Smooth muscle cell (in vitro differentiated cells): ENCODE data around the gene TLCD3A. TPM values are rescaled to one million over a fixed set of nuclear protein-coding genes. Genes with fewer than 3 reads are reported as not detected.

Experiments
- DNase-seq: peaks from one replicate; lab custom pipeline; 2025; ENCODE audit not compliant: unreplicated experiment; lab: John Stamatoyannopoulos, UW
- H2AFZ ChIP-seq: fragments of 200-600 bp; sonication (generic); 2 replicates; pipeline ENCODE4 v1.6.0; 2016; ENCODE audit warnings: antibody characterized with exemption, low read depth, mild to moderate bottlenecking
- H3F3A ChIP-seq: fragments of 200-600 bp; sonication (generic); 2 replicates; pipeline ENCODE4 v1.6.0; 2017; ENCODE audit warnings: antibody characterized with exemption, low read depth
- H3K27ac ChIP-seq: fragments of 200-600 bp; sonication (generic); 2 replicates; pipeline ENCODE4 v1.5.1; 2016; ENCODE audit warnings: low read depth, mild to moderate bottlenecking
- H3K27me3 ChIP-seq: fragments of 200-600 bp; sonication (generic); 2 replicates; pipeline ENCODE4 v1.6.1; 2016; ENCODE audit warnings: low read depth, mild to moderate bottlenecking
- H3K36me3 ChIP-seq: fragments of 200-600 bp; sonication (generic); 2 replicates; pipeline ENCODE4 v1.5.1; 2016; ENCODE audit warnings: low read depth
- H3K4me1 ChIP-seq: fragments of 200-600 bp; sonication (generic); 2 replicates; pipeline ENCODE4 v1.5.1; 2016; ENCODE audit warnings: low read depth
- H3K4me2 ChIP-seq: fragments of 200-600 bp; sonication (generic); 2 replicates; pipeline ENCODE4 v1.6.0; 2016; ENCODE audit warnings: mild to moderate bottlenecking
- H3K4me3 ChIP-seq: fragments of 200-600 bp; sonication (generic); 2 replicates; pipeline ENCODE4 v1.5.1; 2016; ENCODE audit warnings: mild to moderate bottlenecking
- H3K79me2 ChIP-seq: fragments of 200-600 bp; sonication (generic); 2 replicates; pipeline ENCODE4 v1.6.0; 2016; ENCODE audit warnings: low read depth, mild to moderate bottlenecking
- H3K9ac ChIP-seq: fragments of 200-600 bp; sonication (generic); 2 replicates; pipeline ENCODE4 v1.6.0; 2016; ENCODE audit warnings: low read depth
- H3K9me3 ChIP-seq: fragments of 200-600 bp; sonication (generic); replicated peaks from 2 replicates; pipeline ENCODE4 v1.5.1; 2016; ENCODE audit warnings: low read depth
- H4K20me1 ChIP-seq: fragments of 200-600 bp; sonication (generic); 2 replicates; pipeline ENCODE4 v1.6.0; 2016; ENCODE audit warnings: low read depth
- CTCF ChIP-seq: fragments of 200-600 bp; sonication (generic); IDR thresholded peaks from 2 replicates; pipeline ENCODE4 v1.5.1; 2017; ENCODE audit warnings: borderline replicate concordance, mild to moderate bottlenecking, antibody characterized with exemption; ENCODE audit not compliant: insufficient read depth, poor library complexity, severe bottlenecking
- WGBS: methylation state at CpG from one replicate; pipeline ENCODE4 v1.1.7; 2016; ENCODE audit warnings: low lambda C conversion rate; 5-methylcytosine and 5-hydroxymethylcytosine counted together
- polyA plus RNA-seq: library from polyadenylated mRNA; unstranded; fragments of >200 nt; fragmentation: Nextera tagmentation; extraction: Ambion mirVana; gene quantifications from 2 replicates; pipeline ENCODE4 v1.2.1, GENCODE V29; 2016
- total RNA-seq: library from RNA; depleted of rRNA; stranded (reverse); fragments of >200 nt; gene quantifications from 2 replicates; pipeline ENCODE4 v1.2.3, GENCODE V29; 2014

Gene TLCD3A
- total and polyA plus RNA-seq, 2 experiments from 2014 or later = 21.9 to 23.0 TPM

- no peaks in the 10 kb centered on the region for H3K36me3 ChIP-seq
- TF ChIP-seq CTCF = no peak
- no peak overlapping the region for H3K4me2 ChIP-seq
- H2AFZ ChIP-seq = no peak overlapping the region
- no peaks in the 10 kb centered on the region for H3K79me2 ChIP-seq
- no peak overlapping the region for H3K27ac ChIP-seq
- 97% methylated on average over 4 of the region's 4 CpGs for WGBS
- H3K9me3 ChIP-seq = no peaks in the 10 kb centered on the region
- H3F3A ChIP-seq = no peaks in the 10 kb centered on the region
- DNase-seq = no peak
- H4K20me1 ChIP-seq = peaks cover 8% of the 10 kb centered on the region
- H3K9ac ChIP-seq = no peak overlapping the region
- H3K27me3 ChIP-seq = no peaks in the 10 kb centered on the region
- H3K4me1 ChIP-seq = no peaks in the 10 kb centered on the region
- H3K4me3 ChIP-seq = no peak overlapping the region
These were observed 10.7 kb downstream of the TLCD3A start for GRCh38 chr17:743139-743538.

- 86% methylated on average over 9 of the region's 9 CpGs for WGBS
- H2AFZ ChIP-seq = no peak overlapping the region
- no peaks in the 10 kb centered on the region for H3K36me3 ChIP-seq
- no peaks in the 10 kb centered on the region for H3K9me3 ChIP-seq
- no peaks in the 10 kb centered on the region for H3K27me3 ChIP-seq
- H3K27ac ChIP-seq = no peak overlapping the region
- H3K79me2 ChIP-seq = peaks cover 3% of the 10 kb centered on the region
- H3F3A ChIP-seq = no peaks in the 10 kb centered on the region
- no peak overlapping the region for H3K4me3 ChIP-seq
- no peak for DNase-seq
- H3K9ac ChIP-seq = no peak overlapping the region
- no peaks in the 10 kb centered on the region for H3K4me1 ChIP-seq
- peaks cover 8% of the 10 kb centered on the region for H4K20me1 ChIP-seq
- no peak overlapping the region for H3K4me2 ChIP-seq
- TF ChIP-seq CTCF = no peak
These were observed 12.5 kb downstream of the TLCD3A start for GRCh38 chr17:744937-745336.

- Histone ChIP-seq H3K4me2 (no peak overlapping the region), H3K36me3 (no peaks in the 10 kb centered on the region), H3K27me3 (no peaks in the 10 kb centered on the region), H3F3A (no peaks in the 10 kb centered on the region), H3K79me2 (peaks cover 7% of the 10 kb centered on the region), H4K20me1 (peaks cover 8% of the 10 kb centered on the region), H3K27ac (no peak overlapping the region), H3K4me1 (no peaks in the 10 kb centered on the region), H2AFZ (no peak overlapping the region), H3K9me3 (no peaks in the 10 kb centered on the region), H3K9ac (no peak overlapping the region), H3K4me3 (no peak overlapping the region)
- DNase-seq = no peak
- TF ChIP-seq CTCF = no peak
- WGBS = 98% methylated on average over 11 of the region's 11 CpGs
These were observed 13.0 kb downstream of the TLCD3A start for GRCh38 chr17:745406-745805.

- H3K79me2 ChIP-seq = peaks cover 13% of the 10 kb centered on the region
- WGBS = 98% methylated on average over 9 of the region's 9 CpGs
- H3K4me1 ChIP-seq = no peaks in the 10 kb centered on the region
- peaks cover 8% of the 10 kb centered on the region for H4K20me1 ChIP-seq
- no peak overlapping the region for H3K4me3 ChIP-seq
- no peaks in the 10 kb centered on the region for H3F3A ChIP-seq
- H3K9ac ChIP-seq = no peak overlapping the region
- no peaks in the 10 kb centered on the region for H3K36me3 ChIP-seq
- no peak for TF ChIP-seq CTCF
- no peak overlapping the region for H3K27ac ChIP-seq
- H2AFZ ChIP-seq = no peak overlapping the region
- no peak overlapping the region for H3K4me2 ChIP-seq
- no peaks in the 10 kb centered on the region for H3K9me3 ChIP-seq
- DNase-seq = no peak
- no peaks in the 10 kb centered on the region for H3K27me3 ChIP-seq
These were observed 13.8 kb downstream of the TLCD3A start for GRCh38 chr17:746181-746580.
